HCT116 (cell line): ENCODE results near the gene BCO2. TPM values are rescaled to one million over a fixed set of nuclear protein-coding genes. Genes with fewer than 3 reads are reported as not detected.

Experiments used
- ATAC-seq: fragments of 200-7000 bp; cut with Tn5 transposase; 2 replicates; pipeline ENCODE4 v1.9.1; 2020; ENCODE audit warnings: mild to moderate bottlenecking, moderate library complexity
- BruUV-seq: library from RNA; stranded (reverse); fragments of 400-500 nt; replicated peaks from 2 replicates; lab custom pipeline; 2021; lab: Mats Ljungman, UMichigan
- CTCF ChIA-PET: fragments of 300-600 bp; sonication (Branson Sonifier 250); formaldehyde crosslinking; loops from one replicate; lab custom pipeline; 2021; ENCODE audit warnings: antibody characterized with exemption; lab: Charles Lee
- POLR2A ChIA-PET: fragments of 300-600, 350-600 bp; sonication (Branson Sonifier 250); formaldehyde crosslinking; loops from one replicate; lab custom pipeline; 2021; ENCODE audit warnings: antibody characterized with exemption; lab: Charles Lee
- RAD21 ChIA-PET, 2 experiments: fragments of 300-600 bp; sonication (Branson Sonifier 250); formaldehyde crosslinking; loops; one replicate each; lab custom pipeline; 2023; ENCODE audit warnings: low total read pairs in 2 of 2; ENCODE audit not compliant: uncharacterized antibody in 2 of 2, unreplicated experiment in 2 of 2, low non-redundant PET in 1 of 2; lab: Charles Lee
- DNase-seq: peaks from one replicate; pipeline ENCODE4 v3.0.0-alpha.2; 2010; ENCODE audit warnings: low read depth, low spot score
- H2AFZ ChIP-seq: fragments of 200-600 bp; shearing (Covaris generic), sonication (generic); 2 replicates; pipeline ENCODE4 v1.6.1; 2017; ENCODE audit warnings: low read depth, mixed run types, mixed read lengths, antibody characterized with exemption, low read length; ENCODE audit not compliant: poor library complexity, severe bottlenecking
- H3K27ac ChIP-seq: 2 replicates; pipeline ENCODE4 v1.5.1; 2012; ENCODE audit warnings: low read depth, low read length
- H3K27me3 ChIP-seq: fragments of 200-600 bp; sonication (generic); 2 replicates; pipeline ENCODE4 v1.6.1; 2016; ENCODE audit warnings: mixed run types, low read length, mixed read lengths; ENCODE audit not compliant: insufficient read depth
- H3K36me3 ChIP-seq, 2 experiments: fragments of 200-500 bp in 1 of 2; fragments of 200-600 bp in 1 of 2; sonication (Bioruptor generic) in 1 of 2; sonication (generic) in 1 of 2; 2 replicates each; pipeline versions ENCODE4 v1.5.1 to v1.6.1; 2014 to 2016; ENCODE audit warnings: low read length in 2 of 2, inconsistent platforms in 1 of 2, mixed read lengths in 1 of 2, mixed run types in 1 of 2; ENCODE audit not compliant: insufficient read depth in 2 of 2, control insufficient read depth in 1 of 2
- H3K4me1 ChIP-seq, 2 experiments: fragments of 200-600 bp in 1 of 2; sonication (generic) in 1 of 2; 2 replicates each; pipeline versions ENCODE4 v1.5.1 to v1.6.1; 2012 to 2017; ENCODE audit warnings: low read length in 2 of 2, inconsistent platforms in 1 of 2, mild to moderate bottlenecking in 1 of 2, mixed read lengths in 1 of 2, mixed run types in 1 of 2, moderate library complexity in 1 of 2; ENCODE audit not compliant: insufficient read depth in 2 of 2, control insufficient read depth in 1 of 2
- H3K4me2 ChIP-seq: fragments of 200-600 bp; sonication (generic); 2 replicates; pipeline ENCODE4 v1.6.1; 2017; ENCODE audit warnings: mixed run types, low read length, mixed read lengths
- H3K4me3 ChIP-seq, 2 experiments: fragments of 200-600 bp in 1 of 2; sonication (generic) in 1 of 2; replicated peaks in 1 of 2; 2 replicates each; pipeline ENCODE4 v1.5.1; 2011 to 2016; ENCODE audit warnings: low read length in 2 of 2, control low read depth in 1 of 2, low read depth in 1 of 2, mild to moderate bottlenecking in 1 of 2, mixed read lengths in 1 of 2, mixed run types in 1 of 2
- H3K79me2 ChIP-seq: fragments of 200-600 bp; sonication (generic); 2 replicates; pipeline ENCODE4 v1.6.1; 2017; ENCODE audit warnings: mild to moderate bottlenecking, mixed run types, low read length, moderate library complexity, mixed read lengths; ENCODE audit not compliant: insufficient read depth
- H3K9ac ChIP-seq: fragments of 200-600 bp; sonication (generic); 2 replicates; pipeline ENCODE4 v1.6.1; 2016; ENCODE audit warnings: low read length, mixed read lengths
- H3K9me2 ChIP-seq: fragments of 200-600 bp; sonication (generic), shearing (Covaris generic); 2 replicates; pipeline ENCODE4 v1.6.1; 2017; ENCODE audit warnings: mixed run types, mild to moderate bottlenecking, moderate library complexity; ENCODE audit not compliant: insufficient read depth
- H3K9me3 ChIP-seq, 2 experiments: fragments of 200-500 bp in 1 of 2; fragments of 200-600 bp in 1 of 2; sonication (Bioruptor generic) in 1 of 2; sonication (generic) in 1 of 2; 2 replicates each; pipeline ENCODE4 v1.6.1; 2014 to 2017; ENCODE audit warnings: low read length in 2 of 2, mixed read lengths in 2 of 2, inconsistent platforms in 1 of 2, low read depth in 1 of 2, mild to moderate bottlenecking in 1 of 2, mixed run types in 1 of 2, moderate library complexity in 1 of 2; ENCODE audit not compliant: control insufficient read depth in 1 of 2, insufficient read depth in 1 of 2
- H4K20me1 ChIP-seq: fragments of 200-600 bp; sonication (generic), shearing (Covaris generic); 2 replicates; pipeline ENCODE4 v1.6.1; 2017; ENCODE audit warnings: mixed run types, mild to moderate bottlenecking, moderate library complexity; ENCODE audit not compliant: insufficient read depth
- EZH2phosphoT487 ChIP-seq: fragments of 200-600 bp; IDR thresholded peaks from 2 replicates; pipeline ENCODE4 v1.6.1; 2018; ENCODE audit warnings: antibody characterized with exemption, borderline replicate concordance
- JUND ChIP-seq: IDR thresholded peaks from 2 replicates; pipeline ENCODE4 v1.6.1; 2012
- POLR2AphosphoS5 ChIP-seq: IDR thresholded peaks from 2 replicates; pipeline ENCODE4 v1.6.1; 2011; ENCODE audit warnings: mild to moderate bottlenecking, low read depth, low read length, moderate library complexity
- SIN3A ChIP-seq: IDR thresholded peaks from 2 replicates; pipeline ENCODE4 v1.6.1; 2012; ENCODE audit warnings: low read depth
- SP1 ChIP-seq: IDR thresholded peaks from 2 replicates; pipeline ENCODE4 v1.6.1; 2012; ENCODE audit warnings: low read depth
- YY1 ChIP-seq: IDR thresholded peaks from 2 replicates; pipeline ENCODE4 v1.6.1; 2011; ENCODE audit warnings: low read length, low read depth, moderate library complexity, mild to moderate bottlenecking; ENCODE audit not compliant: insufficient replicate concordance; ENCODE audit errors: extremely low read depth
- ZFX ChIP-seq: fragments of 450-650 bp; IDR thresholded peaks from 2 replicates; pipeline ENCODE4 v1.6.1; 2017
- ZNF274 ChIP-seq: fragments of 200-500 bp; sonication (Bioruptor generic); IDR thresholded peaks from 2 replicates; pipeline ENCODE4 v1.6.1; 2014; ENCODE audit warnings: mild to moderate bottlenecking, low read depth, low read length, inconsistent platforms
- intact Hi-C: fragments of 100-400 bp; cut with micrococcal nuclease; formaldehyde crosslinking; loops from 2 replicates; pipeline ENCODE4 v1.10.0; 2022
- total RNA-seq: library from RNA; stranded (reverse); gene quantifications from one replicate; pipeline ENCODE4 v1.2.1, GENCODE V29; 2021; ENCODE audit not compliant: unreplicated experiment
- TF ChIP-seq, protein P1 (sequence below), 3 experiments: fragments of 200-600 bp in 1 of 3; sonication (generic) in 1 of 3; IDR thresholded peaks in 2 of 3; conservative IDR thresholded peaks in 1 of 3; 2 replicates each; pipeline ENCODE4 v1.5.1; 2012 to 2017; ENCODE audit warnings: low read depth in 2 of 3, low read length in 2 of 3, antibody characterized with exemption in 1 of 3, borderline replicate concordance in 1 of 3, control low read depth in 1 of 3, mild to moderate bottlenecking in 1 of 3, mixed read lengths in 1 of 3, mixed run types in 1 of 3, moderate library complexity in 1 of 3; ENCODE audit not compliant: insufficient read depth in 1 of 3
- TF ChIP-seq, protein P2 (sequence below): IDR thresholded peaks from 2 replicates; pipeline ENCODE4 v1.6.1; 2012
- TF ChIP-seq, protein P3 (sequence below): IDR thresholded peaks from 2 replicates; pipeline ENCODE4 v1.6.1; 2011; ENCODE audit warnings: mild to moderate bottlenecking, low read length, moderate library complexity; ENCODE audit not compliant: insufficient replicate concordance; ENCODE audit errors: extremely low read depth

Gene BCO2
- total RNA-seq, 1 experiment from 2014 or later: 4.0 TPM

DNA sequence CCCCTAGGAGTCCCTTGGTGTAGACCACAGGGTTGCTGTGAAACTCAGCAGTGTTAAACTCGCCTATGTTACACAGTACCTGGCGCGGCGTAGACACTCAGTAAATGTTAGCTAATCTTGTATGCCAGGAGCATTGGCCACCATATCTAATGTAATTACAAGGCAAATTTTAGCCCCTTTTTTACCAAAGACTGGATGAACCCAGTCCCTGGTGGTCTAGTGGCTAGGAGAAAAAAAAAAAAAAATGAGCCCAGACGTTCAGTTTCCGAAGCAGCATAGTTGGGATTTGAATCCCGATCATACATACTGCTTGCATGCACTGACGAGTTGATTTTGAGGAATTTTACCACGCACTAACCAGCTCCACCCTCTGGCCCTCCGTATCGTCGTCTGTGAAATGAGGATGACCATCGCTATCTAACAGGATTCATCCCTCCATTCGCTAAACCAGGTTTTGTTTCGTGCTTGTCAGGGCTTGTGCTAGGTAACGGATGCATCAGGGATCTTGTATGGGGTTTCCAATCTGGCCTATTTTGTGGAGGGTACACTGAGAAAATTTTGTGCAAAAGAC is 51.6 kb downstream of the BCO2 start:
- peaks cover 4 to 9% of the 10 kb centered on the region in 2 experiments for H3K4me1 ChIP-seq
- H3K36me3 ChIP-seq: peaks cover 0 to 6% of the 10 kb centered on the region in 2 experiments; a peak in 2 of 4 replicates
- H3K4me3 ChIP-seq: peak overlapping the region; percentile 71 to 85
- H3K9me2 ChIP-seq: no peaks in the 10 kb centered on the region
- DNase-seq (no peak), ATAC-seq (peak; percentile 65)
- H3K9me3 ChIP-seq: no peaks in the 10 kb centered on the region
- CTCF ChIA-PET: interaction anchor here (1.8 kb wide), 1 partner anchor 53 kb away, joined by 11 read pairs; no protein-coding TSS in a partner anchor
- intact Hi-C loops: no loop called here
- no peak overlapping the region for H2AFZ ChIP-seq
- RAD21 ChIA-PET: interaction anchor here in 1 of 2 experiments (0.6 kb wide), 1 partner anchor 25 kb away, joined by 6 read pairs; no protein-coding TSS in a partner anchor
- H3K4me2 ChIP-seq: peak overlapping the region; percentile 83
- no peaks in the 10 kb centered on the region for H4K20me1 ChIP-seq
- H3K27me3 ChIP-seq: no peaks in the 10 kb centered on the region
- H3K27ac ChIP-seq: peak overlapping the region; percentile 86
- POLR2A ChIA-PET: no interaction called here
- H3K9ac ChIP-seq: peak overlapping the region; percentile 86
- TF ChIP-seq, protein P1, sequence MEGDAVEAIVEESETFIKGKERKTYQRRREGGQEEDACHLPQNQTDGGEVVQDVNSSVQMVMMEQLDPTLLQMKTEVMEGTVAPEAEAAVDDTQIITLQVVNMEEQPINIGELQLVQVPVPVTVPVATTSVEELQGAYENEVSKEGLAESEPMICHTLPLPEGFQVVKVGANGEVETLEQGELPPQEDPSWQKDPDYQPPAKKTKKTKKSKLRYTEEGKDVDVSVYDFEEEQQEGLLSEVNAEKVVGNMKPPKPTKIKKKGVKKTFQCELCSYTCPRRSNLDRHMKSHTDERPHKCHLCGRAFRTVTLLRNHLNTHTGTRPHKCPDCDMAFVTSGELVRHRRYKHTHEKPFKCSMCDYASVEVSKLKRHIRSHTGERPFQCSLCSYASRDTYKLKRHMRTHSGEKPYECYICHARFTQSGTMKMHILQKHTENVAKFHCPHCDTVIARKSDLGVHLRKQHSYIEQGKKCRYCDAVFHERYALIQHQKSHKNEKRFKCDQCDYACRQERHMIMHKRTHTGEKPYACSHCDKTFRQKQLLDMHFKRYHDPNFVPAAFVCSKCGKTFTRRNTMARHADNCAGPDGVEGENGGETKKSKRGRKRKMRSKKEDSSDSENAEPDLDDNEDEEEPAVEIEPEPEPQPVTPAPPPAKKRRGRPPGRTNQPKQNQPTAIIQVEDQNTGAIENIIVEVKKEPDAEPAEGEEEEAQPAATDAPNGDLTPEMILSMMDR (IDR thresholded peaks at IDR 0.05 in 2 of 3, conservative IDR thresholded peaks at IDR 0.05 in 1 of 3; ENCODE audit: borderline replicate concordance in 1 of 3, insufficient read depth in 1 of 3, low read depth in 2 of 3, low read length in 2 of 3): no peak
- TF ChIP-seq YY1: no peak
- TF ChIP-seq, protein P2, sequence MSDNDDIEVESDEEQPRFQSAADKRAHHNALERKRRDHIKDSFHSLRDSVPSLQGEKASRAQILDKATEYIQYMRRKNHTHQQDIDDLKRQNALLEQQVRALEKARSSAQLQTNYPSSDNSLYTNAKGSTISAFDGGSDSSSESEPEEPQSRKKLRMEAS: no peak
- TF ChIP-seq SIN3A: no peak
- no peak for TF ChIP-seq EZH2phosphoT487
- TF ChIP-seq, protein P3, sequence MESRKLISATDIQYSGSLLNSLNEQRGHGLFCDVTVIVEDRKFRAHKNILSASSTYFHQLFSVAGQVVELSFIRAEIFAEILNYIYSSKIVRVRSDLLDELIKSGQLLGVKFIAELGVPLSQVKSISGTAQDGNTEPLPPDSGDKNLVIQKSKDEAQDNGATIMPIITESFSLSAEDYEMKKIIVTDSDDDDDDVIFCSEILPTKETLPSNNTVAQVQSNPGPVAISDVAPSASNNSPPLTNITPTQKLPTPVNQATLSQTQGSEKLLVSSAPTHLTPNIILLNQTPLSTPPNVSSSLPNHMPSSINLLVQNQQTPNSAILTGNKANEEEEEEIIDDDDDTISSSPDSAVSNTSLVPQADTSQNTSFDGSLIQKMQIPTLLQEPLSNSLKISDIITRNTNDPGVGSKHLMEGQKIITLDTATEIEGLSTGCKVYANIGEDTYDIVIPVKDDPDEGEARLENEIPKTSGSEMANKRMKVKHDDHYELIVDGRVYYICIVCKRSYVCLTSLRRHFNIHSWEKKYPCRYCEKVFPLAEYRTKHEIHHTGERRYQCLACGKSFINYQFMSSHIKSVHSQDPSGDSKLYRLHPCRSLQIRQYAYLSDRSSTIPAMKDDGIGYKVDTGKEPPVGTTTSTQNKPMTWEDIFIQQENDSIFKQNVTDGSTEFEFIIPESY: no peak
- no peak for TF ChIP-seq POLR2AphosphoS5
- no peak for TF ChIP-seq ZFX
- TF ChIP-seq JUND: no peak
- TF ChIP-seq SP1: no peak
- TF ChIP-seq ZNF274: no peak
- no TSS peak for BruUV-seq
- H3K79me2 ChIP-seq: peaks cover 48% of the 10 kb centered on the region
